Epithelial cell of proximal tubule (primary cell): ENCODE results near the gene LRRC8D. TPM values are rescaled to one million over a fixed set of nuclear protein-coding genes. Genes with fewer than 3 reads are reported as not detected.

Source experiments
- DNase-seq: peaks from one replicate; pipeline ENCODE4 v3.0.0-alpha.2; 2011; ENCODE audit warnings: low read depth
- H3K4me3 ChIP-seq: 2 replicates; pipeline ENCODE4 v1.5.1; 2011; ENCODE audit warnings: low read depth, mild to moderate bottlenecking, low read length
- CTCF ChIP-seq: conservative IDR thresholded peaks from 2 replicates; pipeline ENCODE4 v1.5.1; 2012; ENCODE audit warnings: low read depth, mild to moderate bottlenecking, low read length
- total RNA-seq: library from RNA; depleted of rRNA; stranded (reverse); fragments of >200 nt; gene quantifications from 2 replicates; pipeline ENCODE4 v1.2.3, GENCODE V29; 2015

LRRC8D gene
- total RNA-seq, 1 donor from 2014 or later: 33.8 TPM

DNA sequence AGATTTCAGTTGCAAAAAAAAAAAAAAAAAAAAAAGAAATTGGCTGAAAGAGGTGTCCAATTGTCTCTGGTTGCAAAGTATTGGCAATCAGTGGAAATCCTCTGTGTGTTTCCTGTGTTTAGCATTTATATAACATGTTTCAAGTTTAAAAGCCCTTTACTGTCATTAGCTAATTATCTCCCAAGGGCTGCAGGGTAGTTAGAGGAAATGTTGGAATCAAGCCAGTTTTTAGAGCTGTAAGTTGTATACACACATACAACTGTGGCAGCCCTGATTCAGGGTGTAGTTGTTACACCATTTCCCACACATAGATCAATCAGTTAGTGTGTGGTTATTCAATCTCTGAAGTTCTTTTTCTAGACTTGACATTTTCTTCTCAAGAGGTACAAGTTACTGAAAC, 165.2 kb downstream of the LRRC8D start:
- no peak overlapping the region for H3K4me3 ChIP-seq
- DNase-seq: no peak
- TF ChIP-seq CTCF: no peak

Other genes starting within 250 kb of the LRRC8D start
- gene LRRC8C, start 187.9 kb upstream of the LRRC8D start, total RNA-seq: 8.5 and 9.8 TPM in 2 replicates
- 7.6 and 9.1 TPM in 2 replicates for gene ZNF326, start 174.1 kb downstream of the LRRC8D start, total RNA-seq